GM20000 (cell line): ENCODE results near the gene ZNF426.

Experiments
- DNase-seq: peaks from one replicate; pipeline ENCODE4 v3.0.0; 2012; ENCODE audit warnings: low spot score
- CTCF ChIP-seq: IDR thresholded peaks from 2 replicates; pipeline ENCODE4 v1.5.1; 2012; ENCODE audit warnings: mild to moderate bottlenecking, control low read depth; ENCODE audit errors: extremely low read depth, missing control alignments

ZNF426 gene

GRCh38 chr19:9528757-9529336 is 9.6 kb downstream of the ZNF426 start:
- DNase-seq: no peak
- no peak for TF ChIP-seq CTCF

GRCh38 chr19:9523885-9524474 is 14.5 kb downstream of the ZNF426 start:
- DNase-seq: no peak
- TF ChIP-seq CTCF: no peak

- TF ChIP-seq CTCF: no peak
- DNase-seq: no peak
These were observed 31.2 kb downstream of the ZNF426 start for GRCh38 chr19:9507285-9507684.

DNA sequence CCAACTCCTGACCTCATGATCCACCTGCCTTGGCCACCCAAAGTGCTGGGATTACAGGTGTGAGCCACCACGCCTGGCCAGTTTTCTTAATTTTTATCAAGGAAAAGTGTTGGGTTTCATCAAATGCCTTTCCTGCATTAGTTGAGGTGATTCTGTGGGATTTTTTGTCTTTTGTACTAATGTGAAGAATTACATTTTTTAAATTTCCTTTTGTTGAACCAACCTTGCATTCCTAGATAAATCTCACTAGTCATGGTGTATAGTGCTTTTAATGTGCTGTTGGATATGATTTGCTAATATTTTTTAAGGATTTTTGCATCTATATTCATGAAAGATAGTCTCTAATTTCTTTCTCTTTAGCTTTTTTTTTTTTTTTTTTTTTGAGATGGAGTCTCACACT is 37.6 kb downstream of the ZNF426 start:
- no peak for DNase-seq
- TF ChIP-seq CTCF: no peak

GRCh38 chr19:9498183-9498902 is 40.1 kb downstream of the ZNF426 start, which contains the start of gene ZNF560:
ZNF560 (minus strand) TSS chr19:9498616; CDS start chr19:9475313, 23,303 bp downstream.
- TF ChIP-seq CTCF: no peak
- no peak for DNase-seq

DNA sequence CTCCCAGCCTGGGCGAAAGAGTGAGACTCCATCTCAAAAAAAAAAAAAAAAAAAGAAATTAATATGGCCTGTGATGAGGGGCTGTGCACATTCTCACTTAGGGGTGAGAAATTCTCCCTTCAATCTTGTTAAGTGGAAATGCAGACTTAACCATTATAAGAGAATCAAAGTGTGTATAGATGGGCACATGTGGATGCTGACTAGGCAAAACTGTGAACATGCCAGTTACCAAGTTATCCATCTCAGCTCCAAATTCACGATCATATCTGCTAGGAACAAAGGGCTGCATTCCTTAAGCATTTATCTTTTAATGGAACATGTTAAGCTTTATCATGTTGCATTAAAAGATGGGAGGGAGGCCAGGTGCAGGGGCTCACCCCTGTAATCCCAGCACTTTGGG is 44.3 kb downstream of the ZNF426 start:
- no peak for TF ChIP-seq CTCF
- no peak for DNase-seq

DNA sequence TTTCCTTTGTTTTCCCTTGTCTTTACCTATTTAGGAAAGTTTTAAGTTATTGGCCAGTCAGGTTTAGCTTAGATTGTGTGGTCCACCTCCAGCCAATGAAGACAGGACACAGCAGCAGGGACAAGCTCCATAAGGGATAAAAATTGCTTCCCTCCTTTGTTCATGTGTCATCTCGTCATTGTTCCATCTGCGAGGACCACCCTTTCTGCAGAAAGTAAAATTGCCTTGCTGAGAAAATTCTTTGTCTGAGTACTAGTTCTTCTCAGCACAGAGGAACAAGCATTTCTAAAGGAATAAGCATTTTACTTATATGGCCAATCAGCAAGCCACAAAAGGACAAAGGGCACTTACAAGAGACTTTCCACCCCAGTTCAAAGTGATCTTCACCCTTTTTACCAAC is 51.4 kb downstream of the ZNF426 start:
- no peak for DNase-seq
- TF ChIP-seq CTCF: no peak
